ENCODE data around the gene ANKMY2. TPM values are rescaled to one million over a fixed set of nuclear protein-coding genes. Genes with fewer than 3 reads are reported as not detected.

Gene ANKMY2
- total RNA-seq, 1 donor from 2014 or later, result 11.3 TPM

DNA sequence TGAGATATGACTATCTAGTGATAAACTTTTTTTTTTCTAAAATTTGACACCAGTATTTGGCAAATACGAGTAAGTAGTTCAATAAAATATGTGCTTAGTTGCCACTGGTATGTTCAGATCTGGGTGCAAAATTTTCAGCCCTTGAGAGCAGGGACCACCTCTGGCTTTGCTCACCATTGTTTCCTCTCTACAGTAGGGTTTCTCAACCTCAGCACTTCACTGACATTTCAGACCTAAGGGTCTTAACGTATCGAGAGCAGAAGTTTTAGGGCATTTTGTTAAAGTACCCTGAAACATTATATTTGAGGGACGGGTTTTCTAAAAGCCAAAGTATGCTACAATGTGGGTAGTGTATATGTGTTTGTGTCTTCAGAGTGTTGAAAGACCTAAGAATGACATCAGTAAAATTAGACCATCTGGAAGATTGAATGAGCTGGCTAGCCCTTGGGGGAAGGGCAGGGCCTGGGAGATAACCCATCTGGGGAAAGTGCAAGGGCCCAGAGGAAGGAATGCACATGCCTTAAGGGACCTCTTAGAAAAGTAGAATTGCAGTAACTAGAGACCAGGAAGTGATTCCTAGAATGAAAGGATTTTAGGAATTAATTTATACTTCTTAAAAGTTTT lies 12.2 kb upstream of the ANKMY2 start:
- Mint-ChIP-seq H3K27ac (no peak overlapping the region), H3K36me3 (ENCODE audit: low read depth) (peaks cover 10% of the 10 kb centered on the region), H3K27me3 (no peaks in the 10 kb centered on the region), H3K4me3 (no peak overlapping the region), H3K9me3 (no peaks in the 10 kb centered on the region), H3K4me1 (peaks cover 28% of the 10 kb centered on the region)
- CTCF ChIA-PET, result no interaction called here
- TF ChIP-seq, protein P1, sequence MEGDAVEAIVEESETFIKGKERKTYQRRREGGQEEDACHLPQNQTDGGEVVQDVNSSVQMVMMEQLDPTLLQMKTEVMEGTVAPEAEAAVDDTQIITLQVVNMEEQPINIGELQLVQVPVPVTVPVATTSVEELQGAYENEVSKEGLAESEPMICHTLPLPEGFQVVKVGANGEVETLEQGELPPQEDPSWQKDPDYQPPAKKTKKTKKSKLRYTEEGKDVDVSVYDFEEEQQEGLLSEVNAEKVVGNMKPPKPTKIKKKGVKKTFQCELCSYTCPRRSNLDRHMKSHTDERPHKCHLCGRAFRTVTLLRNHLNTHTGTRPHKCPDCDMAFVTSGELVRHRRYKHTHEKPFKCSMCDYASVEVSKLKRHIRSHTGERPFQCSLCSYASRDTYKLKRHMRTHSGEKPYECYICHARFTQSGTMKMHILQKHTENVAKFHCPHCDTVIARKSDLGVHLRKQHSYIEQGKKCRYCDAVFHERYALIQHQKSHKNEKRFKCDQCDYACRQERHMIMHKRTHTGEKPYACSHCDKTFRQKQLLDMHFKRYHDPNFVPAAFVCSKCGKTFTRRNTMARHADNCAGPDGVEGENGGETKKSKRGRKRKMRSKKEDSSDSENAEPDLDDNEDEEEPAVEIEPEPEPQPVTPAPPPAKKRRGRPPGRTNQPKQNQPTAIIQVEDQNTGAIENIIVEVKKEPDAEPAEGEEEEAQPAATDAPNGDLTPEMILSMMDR (IDR thresholded peaks at IDR 0.05), result no peak
- POLR2A ChIA-PET, result no interaction called here
- ATAC-seq (ENCODE audit: low read depth) (no peak), DNase-seq (no peak)
- intact Hi-C loops (cut with micrococcal nuclease), result no loop called here

DNA sequence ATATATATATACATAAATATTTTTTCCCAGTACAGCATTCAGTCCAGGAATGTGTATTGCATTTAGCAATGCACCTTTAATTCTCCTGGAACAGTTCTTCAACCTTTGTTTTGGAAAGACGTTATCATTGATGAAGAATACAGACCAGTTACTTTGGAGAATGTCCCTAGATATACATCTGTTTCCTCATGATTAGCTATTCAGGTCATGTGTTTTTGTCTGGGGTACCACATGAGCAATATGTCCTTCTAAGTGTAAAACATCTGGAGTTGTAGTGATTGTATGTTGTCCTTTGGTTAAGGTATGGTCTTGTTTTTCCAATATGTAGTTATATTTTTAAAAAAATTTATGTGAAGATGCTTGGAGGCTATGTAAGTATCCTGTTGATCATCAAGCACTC lies 10.6 kb upstream of the ANKMY2 start:
- intact Hi-C loops (cut with micrococcal nuclease), result no loop called here
- Mint-ChIP-seq H3K27me3 (no peaks in the 10 kb centered on the region), H3K4me3 (no peak overlapping the region), H3K36me3 (ENCODE audit: low read depth) (peaks cover 10% of the 10 kb centered on the region), H3K9me3 (no peaks in the 10 kb centered on the region), H3K27ac (no peak overlapping the region), H3K4me1 (peaks cover 33% of the 10 kb centered on the region)
- DNase-seq (no peak), ATAC-seq (ENCODE audit: low read depth) (no peak)
- POLR2A ChIA-PET, result no interaction called here
- TF ChIP-seq, protein P1 (IDR thresholded peaks at IDR 0.05), result no peak
- CTCF ChIA-PET, result interaction anchor here (0.7 kb wide), 1 partner anchor 262 kb away, joined by 3 read pairs; no protein-coding TSS in a partner anchor

DNA sequence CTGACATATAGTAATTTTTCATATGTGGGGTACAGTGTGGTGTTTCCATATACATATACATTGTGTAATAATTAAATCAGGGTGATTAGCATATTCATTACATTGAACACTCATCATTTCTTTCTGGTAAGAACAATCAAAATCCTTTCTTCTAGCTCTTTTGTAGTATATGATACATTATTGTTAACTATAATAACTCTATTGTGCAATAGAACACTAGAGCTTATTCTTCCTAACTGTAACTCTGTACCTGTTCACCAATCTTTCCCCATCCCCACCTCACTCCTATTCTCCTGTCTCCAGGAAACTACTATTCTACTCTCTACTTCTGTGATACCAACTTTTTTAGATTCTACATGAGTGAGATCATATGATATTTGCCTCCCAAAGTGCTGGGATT lies 9.8 kb upstream of the ANKMY2 start:
- ATAC-seq (ENCODE audit: low read depth) (no peak), DNase-seq (no peak)
- Mint-ChIP-seq H3K36me3 (ENCODE audit: low read depth) (peaks cover 10% of the 10 kb centered on the region), H3K27ac (no peak overlapping the region), H3K27me3 (no peaks in the 10 kb centered on the region), H3K4me1 (peaks cover 30% of the 10 kb centered on the region), H3K4me3 (no peak overlapping the region), H3K9me3 (no peaks in the 10 kb centered on the region)
- intact Hi-C loops (cut with micrococcal nuclease), result no loop called here
- POLR2A ChIA-PET, result interaction anchor here (0.9 kb wide), 1 partner anchor 10 kb away, joined by 3 read pairs; the partner anchor contains the start of genes ANKMY2 and BZW2
- CTCF ChIA-PET, result no interaction called here
- TF ChIP-seq, protein P1 (IDR thresholded peaks at IDR 0.05), result no peak

DNA sequence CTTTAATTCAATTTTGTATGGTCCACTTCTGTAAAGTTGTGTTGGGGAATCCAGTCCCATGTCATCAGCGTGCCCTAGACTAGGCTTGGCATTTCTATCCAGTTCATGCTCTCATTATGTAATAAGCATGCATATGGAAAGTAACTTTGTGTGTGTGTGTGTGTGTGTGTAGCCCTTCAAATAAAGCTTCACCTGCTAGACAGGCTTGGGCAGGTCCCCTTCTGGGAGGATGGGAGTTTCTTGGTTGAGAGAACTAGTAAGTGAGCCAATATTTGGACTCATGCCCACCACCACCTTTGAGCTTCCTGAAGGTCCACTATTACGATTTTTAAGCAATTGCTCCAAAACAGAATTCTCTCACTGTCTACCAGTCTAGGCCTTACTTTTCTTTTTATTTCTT lies 7.3 kb upstream of the ANKMY2 start:
- no peak overlapping the region for H3K27ac Mint-ChIP-seq
- H3K36me3 Mint-ChIP-seq (ENCODE audit: low read depth), result peaks cover 12% of the 10 kb centered on the region
- no peak for DNase-seq
- peaks cover 44% of the 10 kb centered on the region for H3K4me1 Mint-ChIP-seq
- no peak overlapping the region for H3K4me3 Mint-ChIP-seq
- intact Hi-C loops (cut with micrococcal nuclease), result loop anchor here (1.0 kb wide), 1 partner anchor 8 kb away; no protein-coding TSS in a partner anchor
- ChIA-PET CTCF (no interaction called here), POLR2A (no interaction called here)
- TF ChIP-seq, protein P1 (IDR thresholded peaks at IDR 0.05), result no peak
- no peaks in the 10 kb centered on the region for H3K9me3 Mint-ChIP-seq
- H3K27me3 Mint-ChIP-seq, result no peaks in the 10 kb centered on the region
- no peak for ATAC-seq (ENCODE audit: low read depth)

DNA sequence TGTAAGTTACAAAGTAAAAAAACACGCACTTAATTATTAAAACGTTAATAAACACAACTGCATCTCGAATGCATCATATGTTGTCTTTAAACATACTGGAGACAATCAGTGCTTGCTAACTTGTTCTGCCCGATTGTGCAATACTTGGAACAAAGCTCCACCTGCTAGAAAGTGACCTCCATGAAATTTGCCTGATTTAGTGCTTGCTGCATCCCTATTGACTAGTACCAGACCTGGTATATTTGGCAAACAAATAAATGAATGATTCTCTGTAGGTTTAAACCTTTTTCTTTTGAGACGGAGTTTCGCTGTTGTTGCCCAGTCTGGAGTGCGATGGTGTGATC lies 6.7 kb upstream of the ANKMY2 start:
- no peaks in the 10 kb centered on the region for H3K27me3 Mint-ChIP-seq
- DNase-seq (no peak), ATAC-seq (ENCODE audit: low read depth) (no peak)
- POLR2A ChIA-PET, result no interaction called here
- TF ChIP-seq, protein P1 (IDR thresholded peaks at IDR 0.05), result no peak
- no peak overlapping the region for H3K27ac Mint-ChIP-seq
- peaks cover 48% of the 10 kb centered on the region for H3K4me1 Mint-ChIP-seq
- H3K9me3 Mint-ChIP-seq, result no peaks in the 10 kb centered on the region
- H3K4me3 Mint-ChIP-seq, result no peak overlapping the region
- peaks cover 9% of the 10 kb centered on the region for H3K36me3 Mint-ChIP-seq (ENCODE audit: low read depth)
- CTCF ChIA-PET, result no interaction called here
- intact Hi-C loops (cut with micrococcal nuclease), result no loop called here
